OCI-LY7 (cell line): ENCODE data around the gene NKAIN2. TPM values are rescaled to one million over a fixed set of nuclear protein-coding genes. Genes with fewer than 3 reads are reported as not detected.
"Not testable (repeated sequence)": the region's sequence is repeated elsewhere in the genome, so short reads cannot be mapped to it uniquely, and the experiment has no call there.

ENCODE experiments used
- BruUV-seq: library from RNA; stranded (reverse); fragments of 400-500 nt; replicated peaks from 2 replicates; lab custom pipeline; 2021; lab: Mats Ljungman, UMichigan
- CTCF ChIA-PET: fragments of 300-600 bp; sonication (Branson Sonifier 250); formaldehyde crosslinking; loops from one replicate; lab custom pipeline; 2022; ENCODE audit warnings: antibody characterized with exemption; ENCODE audit not compliant: unreplicated experiment; lab: Charles Lee
- POLR2A ChIA-PET: fragments of 300-600 bp; sonication (Branson Sonifier 250); formaldehyde crosslinking; loops from one replicate; lab custom pipeline; 2022; ENCODE audit warnings: antibody characterized with exemption; lab: Charles Lee
- DNase-seq: peaks from one replicate; pipeline ENCODE4 v3.0.0-alpha.2; 2015; ENCODE audit warnings: low spot score
- H2AFZ ChIP-seq: fragments of 200-600 bp; sonication (generic), shearing (Covaris generic); 2 replicates; pipeline ENCODE4 v1.6.1; 2014; ENCODE audit warnings: mild to moderate bottlenecking, antibody characterized with exemption, low read length, moderate library complexity
- H3K27ac ChIP-seq: fragments of 200-600 bp; sonication (generic); 2 replicates; pipeline ENCODE4 v1.5.1; 2014; ENCODE audit warnings: mixed run types, low read depth, mild to moderate bottlenecking, moderate library complexity, low read length, inconsistent platforms; ENCODE audit not compliant: poor library complexity, severe bottlenecking
- H3K36me3 ChIP-seq: fragments of 200-600 bp; sonication (generic); 2 replicates; pipeline ENCODE4 v1.6.1; 2014; ENCODE audit warnings: mild to moderate bottlenecking, antibody characterized with exemption, low read length, moderate library complexity, mixed read lengths; ENCODE audit not compliant: insufficient read depth
- H3K4me1 ChIP-seq: fragments of 200-600 bp; sonication (generic); 2 replicates; pipeline ENCODE4 v1.5.1; 2014; ENCODE audit warnings: mild to moderate bottlenecking, low read length; ENCODE audit not compliant: insufficient read depth, poor library complexity, severe bottlenecking
- H3K4me2 ChIP-seq: fragments of 200-600 bp; sonication (generic); 2 replicates; pipeline ENCODE4 v1.6.1; 2014; ENCODE audit warnings: mild to moderate bottlenecking, low read length
- H3K4me3 ChIP-seq: fragments of 200-600 bp; sonication (generic); 2 replicates; pipeline ENCODE4 v1.5.1; 2014; ENCODE audit warnings: mild to moderate bottlenecking, low read depth, low read length; ENCODE audit not compliant: poor library complexity, severe bottlenecking
- H3K79me2 ChIP-seq: fragments of 200-600 bp; sonication (generic); 2 replicates; pipeline ENCODE4 v1.6.1; 2016; ENCODE audit warnings: low read depth, mild to moderate bottlenecking, low read length, moderate library complexity, mixed read lengths; ENCODE audit not compliant: insufficient read depth
- H3K9me2 ChIP-seq: fragments of 200-600 bp; sonication (generic); 2 replicates; pipeline ENCODE4 v1.6.1; 2016; ENCODE audit warnings: mild to moderate bottlenecking, low read length, mixed read lengths; ENCODE audit not compliant: insufficient read depth
- H3K9me3 ChIP-seq: fragments of 200-600 bp; sonication (generic); 2 replicates; pipeline ENCODE4 v1.6.1; 2014; ENCODE audit warnings: mild to moderate bottlenecking, mixed run types, low read length, mixed read lengths
- H4K20me1 ChIP-seq: fragments of 200-600 bp; sonication (generic); 2 replicates; pipeline ENCODE4 v1.6.1; 2014; ENCODE audit warnings: mild to moderate bottlenecking, antibody characterized with exemption, low read length, moderate library complexity, mixed read lengths; ENCODE audit not compliant: insufficient read depth
- EZH2phosphoT487 ChIP-seq: fragments of 200-600 bp; sonication (generic); IDR thresholded peaks from 2 replicates; pipeline ENCODE4 v1.6.1; 2018; ENCODE audit warnings: low read depth, borderline replicate concordance, mild to moderate bottlenecking, mixed run types, antibody characterized with exemption, low read length, moderate library complexity, mixed read lengths
- intact Hi-C: fragments of 100-400 bp; cut with micrococcal nuclease; formaldehyde crosslinking; loops from one replicate; pipeline ENCODE4 v1.10.0; 2022; ENCODE audit not compliant: unreplicated experiment
- total RNA-seq, 2 experiments: library from RNA; depleted of rRNA in 1 of 2; stranded (reverse); fragments of >200 nt in 1 of 2; shearing (Covaris generic) in 1 of 2; gene quantifications; 2 replicates each; pipeline ENCODE4 v1.2.3, GENCODE V29; 2014 to 2022
- TF ChIP-seq, protein P1 (sequence below): fragments of 200-600 bp; sonication (generic); conservative IDR thresholded peaks from 2 replicates; pipeline ENCODE4 v1.5.1; 2014; ENCODE audit warnings: mild to moderate bottlenecking, antibody characterized with exemption, low read length, moderate library complexity, mixed read lengths

Gene NKAIN2
- total RNA-seq, 2 experiments from 2014 or later, result not detected

DNA sequence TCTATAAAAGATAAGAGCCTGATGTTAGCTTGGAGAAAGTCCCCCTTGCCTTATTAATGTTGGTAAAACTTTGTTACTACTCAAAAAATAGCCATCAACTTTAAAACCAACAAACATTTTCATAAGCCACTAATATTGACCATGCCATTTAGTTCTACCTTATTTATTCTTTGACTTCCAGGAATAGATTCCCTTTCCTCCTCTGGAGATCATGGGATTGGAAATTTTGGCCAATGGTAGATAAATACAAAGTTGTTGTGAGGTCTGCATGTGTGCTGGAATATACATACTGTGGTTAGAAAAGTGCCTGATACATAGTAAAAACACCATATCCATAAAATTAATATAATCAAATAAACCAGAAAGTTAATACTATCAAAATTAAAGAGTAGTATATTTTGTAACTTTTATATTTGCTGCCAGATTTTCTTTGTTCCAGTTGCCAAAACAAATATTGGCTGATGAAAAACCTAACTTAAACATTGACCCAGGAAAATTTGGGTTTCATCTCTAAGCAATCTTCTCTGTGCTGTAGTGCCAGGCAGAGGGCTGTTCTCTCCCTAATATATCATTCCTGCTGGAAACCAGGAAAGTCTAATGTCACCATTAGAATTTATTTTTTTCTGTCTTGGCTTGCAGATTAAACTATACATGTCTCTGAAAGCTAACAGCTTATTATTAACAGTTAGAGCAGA lies 169.1 kb downstream of the NKAIN2 start:
- intact Hi-C loops, result no loop called here
- BruUV-seq, result no TSS peak
- no peak overlapping the region for H2AFZ ChIP-seq
- no peak overlapping the region for H3K4me3 ChIP-seq
- H4K20me1 ChIP-seq, result no peaks in the 10 kb centered on the region
- CTCF ChIA-PET, result no interaction called here
- no peak for TF ChIP-seq EZH2phosphoT487
- TF ChIP-seq, protein P1, sequence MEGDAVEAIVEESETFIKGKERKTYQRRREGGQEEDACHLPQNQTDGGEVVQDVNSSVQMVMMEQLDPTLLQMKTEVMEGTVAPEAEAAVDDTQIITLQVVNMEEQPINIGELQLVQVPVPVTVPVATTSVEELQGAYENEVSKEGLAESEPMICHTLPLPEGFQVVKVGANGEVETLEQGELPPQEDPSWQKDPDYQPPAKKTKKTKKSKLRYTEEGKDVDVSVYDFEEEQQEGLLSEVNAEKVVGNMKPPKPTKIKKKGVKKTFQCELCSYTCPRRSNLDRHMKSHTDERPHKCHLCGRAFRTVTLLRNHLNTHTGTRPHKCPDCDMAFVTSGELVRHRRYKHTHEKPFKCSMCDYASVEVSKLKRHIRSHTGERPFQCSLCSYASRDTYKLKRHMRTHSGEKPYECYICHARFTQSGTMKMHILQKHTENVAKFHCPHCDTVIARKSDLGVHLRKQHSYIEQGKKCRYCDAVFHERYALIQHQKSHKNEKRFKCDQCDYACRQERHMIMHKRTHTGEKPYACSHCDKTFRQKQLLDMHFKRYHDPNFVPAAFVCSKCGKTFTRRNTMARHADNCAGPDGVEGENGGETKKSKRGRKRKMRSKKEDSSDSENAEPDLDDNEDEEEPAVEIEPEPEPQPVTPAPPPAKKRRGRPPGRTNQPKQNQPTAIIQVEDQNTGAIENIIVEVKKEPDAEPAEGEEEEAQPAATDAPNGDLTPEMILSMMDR, result no peak
- no peaks in the 10 kb centered on the region for H3K4me1 ChIP-seq
- no peaks in the 10 kb centered on the region for H3K9me2 ChIP-seq
- POLR2A ChIA-PET, result interaction anchor here (0.5 to 0.7 kb wide), 2 partner anchors 23 to 996 kb away, joined by 3 read pairs; no protein-coding TSS in a partner anchor
- no peak for DNase-seq
- no peaks in the 10 kb centered on the region for H3K36me3 ChIP-seq
- no peaks in the 10 kb centered on the region for H3K79me2 ChIP-seq
- no peak overlapping the region for H3K27ac ChIP-seq
- no peaks in the 10 kb centered on the region for H3K9me3 ChIP-seq
- H3K4me2 ChIP-seq, result no peak overlapping the region

DNA sequence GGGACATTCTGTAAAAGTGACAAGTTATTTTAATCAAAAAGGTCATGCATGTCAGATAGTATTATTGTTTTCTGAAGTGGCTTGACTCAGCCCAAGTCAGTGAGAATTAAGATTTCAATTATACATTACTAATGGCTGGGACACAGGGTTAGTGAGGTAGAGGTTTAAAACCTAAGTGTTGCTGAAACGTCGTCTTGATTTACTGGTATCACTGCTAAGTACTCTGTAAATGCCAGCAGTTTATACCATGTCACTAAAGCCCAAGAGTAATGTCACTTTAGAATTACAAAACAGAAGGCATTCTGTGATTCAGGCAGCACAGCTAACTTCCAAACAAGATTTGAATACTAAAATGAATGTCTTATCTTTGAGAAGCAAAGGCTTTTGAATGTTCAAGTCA lies 176.6 kb downstream of the NKAIN2 start:
- no peaks in the 10 kb centered on the region for H4K20me1 ChIP-seq
- H3K4me1 ChIP-seq, result no peaks in the 10 kb centered on the region
- no peak overlapping the region for H3K27ac ChIP-seq
- no peak overlapping the region for H2AFZ ChIP-seq
- ChIA-PET CTCF (no interaction called here), POLR2A (no interaction called here)
- DNase-seq, result no peak
- TF ChIP-seq, protein P1, result no peak
- TF ChIP-seq EZH2phosphoT487, result no peak
- no peaks in the 10 kb centered on the region for H3K36me3 ChIP-seq
- intact Hi-C loops, result no loop called here
- no peaks in the 10 kb centered on the region for H3K9me3 ChIP-seq
- no peak overlapping the region for H3K4me3 ChIP-seq
- no peaks in the 10 kb centered on the region for H3K79me2 ChIP-seq
- no peak overlapping the region for H3K4me2 ChIP-seq
- BruUV-seq, result no TSS peak
- no peaks in the 10 kb centered on the region for H3K9me2 ChIP-seq

DNA sequence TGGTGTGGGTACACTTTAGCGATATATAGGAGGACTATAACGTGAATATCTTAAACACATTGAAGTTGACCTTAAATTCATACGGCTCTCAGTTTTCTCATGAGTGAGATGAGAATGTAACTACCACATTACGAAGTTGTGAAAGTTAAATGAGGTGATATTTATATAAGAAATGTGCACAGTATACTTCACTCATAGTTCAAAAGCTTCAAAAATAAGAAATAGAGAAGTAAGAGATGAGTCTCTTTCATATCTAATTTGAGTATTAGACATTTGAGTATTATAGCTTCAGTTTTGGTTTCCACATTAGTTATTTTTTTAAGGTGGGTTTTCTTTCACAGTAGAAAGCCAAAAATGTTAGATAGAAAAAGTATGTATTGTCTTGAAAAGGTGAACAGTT lies 183.3 kb downstream of the NKAIN2 start:
- Histone ChIP-seq H3K4me1 (no peaks in the 10 kb centered on the region), H4K20me1 (no peaks in the 10 kb centered on the region), H3K27ac (no peak overlapping the region), H3K79me2 (no peaks in the 10 kb centered on the region), H3K9me3 (no peaks in the 10 kb centered on the region), H3K4me2 (no peak overlapping the region), H3K9me2 (no peaks in the 10 kb centered on the region), H3K4me3 (no peak overlapping the region), H2AFZ (no peak overlapping the region), H3K36me3 (no peaks in the 10 kb centered on the region)
- TF ChIP-seq EZH2phosphoT487, result no peak
- TF ChIP-seq, protein P1, result no peak
- ChIA-PET POLR2A (interaction anchor here (0.6 kb wide), 1 partner anchor 13 kb away, joined by 3 read pairs; no protein-coding TSS in a partner anchor), CTCF (no interaction called here)
- DNase-seq, result no peak
- no TSS peak for BruUV-seq
- intact Hi-C loops, result no loop called here

DNA sequence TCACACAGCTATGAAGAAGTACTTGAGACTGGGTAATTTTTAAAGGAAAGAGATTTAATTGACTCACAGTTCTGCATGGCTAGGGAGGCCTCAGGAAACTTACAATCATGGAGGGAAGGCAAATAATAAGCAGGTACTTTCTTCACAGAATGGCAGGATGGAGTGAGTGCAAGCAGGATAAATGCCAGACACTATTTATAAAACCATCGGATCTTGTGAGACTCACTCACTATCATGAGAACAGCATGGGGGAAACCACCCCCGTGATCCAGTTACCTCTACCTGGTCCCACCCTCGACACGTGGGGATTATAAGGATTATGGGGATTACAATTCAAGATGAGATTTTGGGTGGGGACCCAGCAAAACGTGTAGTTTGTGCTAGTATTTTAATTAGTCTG lies 186.3 kb downstream of the NKAIN2 start:
- H3K4me2 ChIP-seq, H2AFZ ChIP-seq, DNase-seq, POLR2A ChIA-PET, H3K4me3 ChIP-seq, H3K9me2 ChIP-seq, H3K36me3 ChIP-seq, H3K4me1 ChIP-seq, BruUV-seq, H3K27ac ChIP-seq, intact Hi-C loops, H3K9me3 ChIP-seq, H4K20me1 ChIP-seq, CTCF ChIA-PET, H3K79me2 ChIP-seq: not testable (repeated sequence)
